IMR-90 (cell line): ENCODE measurements around the gene SLX9. TPM values are rescaled to one million over a fixed set of nuclear protein-coding genes. Genes with fewer than 3 reads are reported as not detected.

Source experiments
- ATAC-seq: fragments of 200-7000 bp; cut with Tn5 transposase; 2 replicates; pipeline ENCODE4 v1.9.1; 2020; ENCODE audit warnings: low read depth, mild to moderate bottlenecking, moderate library complexity
- BruUV-seq: library from RNA; stranded (reverse); fragments of 400-500 nt; replicated peaks from 2 replicates; lab custom pipeline; 2021; lab: Mats Ljungman, UMichigan
- CTCF ChIA-PET: fragments of 300-600 bp; formaldehyde crosslinking; extraction: SDS; loops from one replicate; lab custom pipeline; 2021; ENCODE audit warnings: antibody characterized with exemption; lab: Yijun Ruan, JAX
- POLR2A ChIA-PET: fragments of 300-600 bp; sonication (Branson Sonifier 250); formaldehyde crosslinking; loops from one replicate; lab custom pipeline; 2022; ENCODE audit warnings: antibody characterized with exemption; ENCODE audit not compliant: unreplicated experiment; lab: Charles Lee
- DNase-seq: peaks from one replicate; pipeline ENCODE4 v3.0.0; 2013
- H2AFZ ChIP-seq: replicated peaks from 2 replicates; pipeline ENCODE3; 2013; ENCODE audit warnings: low read length, mild to moderate bottlenecking; ENCODE audit not compliant: poor library complexity
- H2AK5ac ChIP-seq: 2 replicates; pipeline ENCODE4 v1.6.1; 2013; ENCODE audit warnings: low read depth, low read length, inconsistent platforms
- H2AK9ac ChIP-seq: replicated peaks from 2 replicates; pipeline ENCODE3; 2013; ENCODE audit warnings: mild to moderate bottlenecking, low read depth, low read length, moderate library complexity; ENCODE audit not compliant: poor library complexity
- H2BK120ac ChIP-seq: 2 replicates; pipeline ENCODE4 v1.6.1; 2013; ENCODE audit warnings: low read depth, low read length, inconsistent platforms
- H2BK15ac ChIP-seq: 3 replicates; pipeline ENCODE4 v1.6.1; 2013; ENCODE audit warnings: low read depth, low read length, inconsistent platforms
- H2BK20ac ChIP-seq: 2 replicates; pipeline ENCODE4 v1.6.1; 2013; ENCODE audit warnings: low read depth, mild to moderate bottlenecking, inconsistent platforms, low read length, moderate library complexity
- H2BK5ac ChIP-seq: 2 replicates; pipeline ENCODE4 v1.6.1; 2013; ENCODE audit warnings: mild to moderate bottlenecking, low read depth, low read length, inconsistent platforms; ENCODE audit not compliant: poor library complexity, severe bottlenecking
- H3K14ac ChIP-seq: replicated peaks from 2 replicates; pipeline ENCODE4 v1.6.1; 2013; ENCODE audit warnings: low read depth, low read length, inconsistent platforms
- H3K18ac ChIP-seq: 2 replicates; pipeline ENCODE4 v1.6.1; 2013; ENCODE audit warnings: low read depth, low read length, control low read depth
- H3K23ac ChIP-seq: 2 replicates; pipeline ENCODE4 v1.6.1; 2013; ENCODE audit warnings: low read depth, low read length, inconsistent platforms
- H3K27ac ChIP-seq: 2 replicates; pipeline ENCODE4 v1.5.1; 2013; ENCODE audit warnings: mild to moderate bottlenecking, control low read depth, low read length; ENCODE audit not compliant: insufficient read depth
- H3K27me3 ChIP-seq: 2 replicates; pipeline ENCODE4 v1.6.1; 2013; ENCODE audit warnings: low read length; ENCODE audit not compliant: control insufficient read depth, insufficient read depth
- H3K36me3 ChIP-seq: 2 replicates; pipeline ENCODE4 v1.6.1; 2013; ENCODE audit warnings: low read length, mixed read lengths; ENCODE audit not compliant: control insufficient read depth, insufficient read depth
- H3K4ac ChIP-seq: 2 replicates; pipeline ENCODE4 v1.6.1; 2013; ENCODE audit warnings: low read depth, low read length, inconsistent platforms
- H3K4me1 ChIP-seq: 2 replicates; pipeline ENCODE4 v1.6.1; 2013; ENCODE audit warnings: low read length, mixed read lengths; ENCODE audit not compliant: control insufficient read depth, insufficient read depth
- H3K4me2 ChIP-seq: 2 replicates; pipeline ENCODE4 v1.6.1; 2013; ENCODE audit warnings: low read depth, mild to moderate bottlenecking, control low read depth, low read length, moderate library complexity
- H3K4me3 ChIP-seq: 2 replicates; pipeline ENCODE4 v1.5.1; 2013; ENCODE audit warnings: low read depth, mild to moderate bottlenecking, control low read depth, low read length, moderate library complexity; ENCODE audit not compliant: insufficient read depth
- H3K56ac ChIP-seq: 2 replicates; pipeline ENCODE4 v1.6.1; 2013; ENCODE audit warnings: low read length, inconsistent platforms; ENCODE audit not compliant: insufficient read depth; ENCODE audit errors: extremely low read depth
- H3K79me1 ChIP-seq, 2 experiments: 2 replicates each; pipeline ENCODE4 v1.6.1; 2013; ENCODE audit warnings: low read length in 2 of 2, inconsistent platforms in 1 of 2, low read depth in 1 of 2
- H3K9ac ChIP-seq: 2 replicates; pipeline ENCODE4 v1.6.1; 2013; ENCODE audit warnings: low read depth, low read length, control low read depth
- H3K9me1 ChIP-seq: 2 replicates; pipeline ENCODE4 v1.6.1; 2013; ENCODE audit warnings: low read length, inconsistent platforms; ENCODE audit not compliant: insufficient read depth
- H3K9me3 ChIP-seq: 2 replicates; pipeline ENCODE4 v1.6.1; 2013; ENCODE audit warnings: low read length; ENCODE audit not compliant: control insufficient read depth, insufficient read depth
- H4K20me1 ChIP-seq: 2 replicates; pipeline ENCODE4 v1.6.1; 2013; ENCODE audit warnings: low read length, inconsistent platforms; ENCODE audit not compliant: insufficient read depth
- H4K5ac ChIP-seq: 2 replicates; pipeline ENCODE4 v1.6.1; 2013; ENCODE audit warnings: mild to moderate bottlenecking, low read depth, low read length, control low read depth
- H4K8ac ChIP-seq, 2 experiments: 2 replicates each; pipeline ENCODE4 v1.6.1; 2013; ENCODE audit warnings: low read depth in 2 of 2, low read length in 2 of 2, control low read depth in 1 of 2, inconsistent platforms in 1 of 2
- H4K91ac ChIP-seq: 2 replicates; pipeline ENCODE4 v1.6.1; 2013; ENCODE audit warnings: low read depth, low read length, inconsistent platforms; ENCODE audit not compliant: insufficient read depth
- CEBPB ChIP-seq: IDR thresholded peaks from 2 replicates; pipeline ENCODE4 v1.6.1; 2012; ENCODE audit warnings: low read depth, low read length, improper control_type of control experiment
- RFX5 ChIP-seq: IDR thresholded peaks from 2 replicates; pipeline ENCODE4 v1.8.0; 2012; ENCODE audit warnings: low read depth, mild to moderate bottlenecking, low read length, moderate library complexity
- USF2 ChIP-seq: fragments of 150-350 bp; IDR thresholded peaks from 2 replicates; pipeline ENCODE4 v1.6.1; 2017; ENCODE audit warnings: mild to moderate bottlenecking, antibody characterized with exemption, low read length, low read depth
- WGBS, 2 experiments: methylation state at CpG; one replicate each; pipeline versions ENCODE4 v1.1.5 to v1.1.7; 2013; ENCODE audit warnings: missing lambda C conversion rate in 2 of 2; ENCODE audit not compliant: insufficient read length in 1 of 2; ENCODE audit errors: extremely low coverage in 2 of 2; 5-methylcytosine and 5-hydroxymethylcytosine counted together
- dilution Hi-C: fragments of 300-500 bp; cut with HindIII; formaldehyde crosslinking; loops from one replicate; pipeline ENCODE4 v1.14.3; 2018; ENCODE audit warnings: low sequenced_read_pairs; ENCODE audit not compliant: unreplicated experiment
- in situ Hi-C: fragments of 300-500 bp; cut with MboI; formaldehyde crosslinking; loops from 3 replicates; pipeline ENCODE4 v1.14.3; 2019; ENCODE audit warnings: low sequenced_read_pairs, inconsistent platforms, mixed read lengths
- intact Hi-C: fragments of 100-400 bp; cut with micrococcal nuclease; formaldehyde crosslinking; loops from 2 replicates; pipeline ENCODE4 v1.10.0; 2022
- polyA plus RNA-seq, 3 experiments: library from polyadenylated mRNA; depleted of rRNA; stranded (reverse); fragments of >200 nt; gene quantifications; 2 replicates each; pipeline ENCODE4 v1.2.3, GENCODE V29; 2012; ENCODE audit warnings: low replicate concordance in 1 of 3
- total RNA-seq: library from RNA; depleted of rRNA; stranded (reverse); fragments of >200 nt; gene quantifications from 2 replicates; pipeline ENCODE4 v1.2.3, GENCODE V29; 2012
- TF ChIP-seq, protein P1 (sequence below): fragments of 150-350 bp; IDR thresholded peaks from 2 replicates; pipeline ENCODE4 v1.6.1; 2016; ENCODE audit warnings: low read depth, mild to moderate bottlenecking, low read length, moderate library complexity, borderline replicate concordance

SLX9 gene
- total and polyA plus RNA-seq, 2 of the 4 experiments (the other 2 are of a cell fraction), result 10.4 to 21.7 TPM

DNA sequence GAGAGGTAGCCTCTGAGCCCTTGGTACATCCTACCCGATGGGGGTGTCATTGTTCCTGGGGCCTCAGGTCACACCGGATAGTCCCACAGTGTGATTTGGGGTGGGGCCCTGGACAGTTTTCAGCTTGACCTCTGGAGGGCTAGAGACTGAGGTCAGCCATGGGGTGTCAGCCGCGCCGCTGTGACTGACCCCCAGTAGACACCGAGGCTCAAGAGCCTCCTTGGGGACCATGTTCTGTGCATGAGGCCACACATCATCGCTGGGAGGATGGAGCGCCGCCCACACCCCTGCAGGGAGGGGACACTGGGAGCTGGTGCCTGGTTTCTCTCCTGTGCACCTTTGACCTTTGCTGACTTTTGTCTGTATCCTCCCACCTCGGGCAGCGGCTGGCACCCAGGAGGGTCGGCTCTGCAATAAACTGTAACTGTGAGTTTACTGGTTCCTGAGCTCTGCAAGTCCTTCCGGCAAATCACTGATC is 41.8 kb upstream of the SLX9 start:
- BruUV-seq, result no TSS peak
- intact Hi-C loops, result no loop called here
- no peak overlapping the region for H3K18ac ChIP-seq
- 78% methylated on average over 9 of the region's 13 CpGs; no CpG with 5 or more reads in 1 of the 2 experiments for whole genome bisulfite sequencing, 2 experiments
- H3K36me3 ChIP-seq, result no peaks in the 10 kb centered on the region
- H3K79me1 ChIP-seq, result no peaks in the 10 kb centered on the region
- DNase-seq, result no peak
- 0 out of 2 replicates have a peak, but pooled peaks cover 10% of the 10 kb centered on the region for H3K9me1 ChIP-seq
- no peak overlapping the region for H2BK5ac ChIP-seq
- H3K4me3 ChIP-seq, result no peak overlapping the region
- no peak overlapping the region for H2AK9ac ChIP-seq
- no peak overlapping the region for H2BK120ac ChIP-seq
- H2AFZ ChIP-seq, result no peak overlapping the region
- H2AK5ac ChIP-seq, result no peak overlapping the region
- ChIA-PET CTCF (no interaction called here), POLR2A (no interaction called here)
- H4K8ac ChIP-seq, result no peak overlapping the region
- H4K91ac ChIP-seq, result no peak overlapping the region
- H3K4ac ChIP-seq, result no peak overlapping the region
- no peak overlapping the region for H2BK20ac ChIP-seq
- H3K27me3 ChIP-seq, result peaks cover 76% of the 10 kb centered on the region
- no peak overlapping the region for H3K23ac ChIP-seq
- H3K14ac ChIP-seq, result no peak overlapping the region
- H3K56ac ChIP-seq, result no peak overlapping the region
- H3K9me3 ChIP-seq, result no peaks in the 10 kb centered on the region
- ATAC-seq, result no peak
- H4K20me1 ChIP-seq, result no peaks in the 10 kb centered on the region
- dilution Hi-C loops, result no loop called here
- in situ Hi-C loops, result no loop called here
- H3K4me1 ChIP-seq, result no peaks in the 10 kb centered on the region
- no peak overlapping the region for H2BK15ac ChIP-seq
- H4K5ac ChIP-seq, result no peak overlapping the region
- H3K4me2 ChIP-seq, result no peak overlapping the region
- H3K9ac ChIP-seq, result no peak overlapping the region
- no peak overlapping the region for H3K27ac ChIP-seq
- no peak for TF ChIP-seq USF2
- TF ChIP-seq CEBPB, result no peak
- no peak for TF ChIP-seq RFX5
- TF ChIP-seq, protein P1, sequence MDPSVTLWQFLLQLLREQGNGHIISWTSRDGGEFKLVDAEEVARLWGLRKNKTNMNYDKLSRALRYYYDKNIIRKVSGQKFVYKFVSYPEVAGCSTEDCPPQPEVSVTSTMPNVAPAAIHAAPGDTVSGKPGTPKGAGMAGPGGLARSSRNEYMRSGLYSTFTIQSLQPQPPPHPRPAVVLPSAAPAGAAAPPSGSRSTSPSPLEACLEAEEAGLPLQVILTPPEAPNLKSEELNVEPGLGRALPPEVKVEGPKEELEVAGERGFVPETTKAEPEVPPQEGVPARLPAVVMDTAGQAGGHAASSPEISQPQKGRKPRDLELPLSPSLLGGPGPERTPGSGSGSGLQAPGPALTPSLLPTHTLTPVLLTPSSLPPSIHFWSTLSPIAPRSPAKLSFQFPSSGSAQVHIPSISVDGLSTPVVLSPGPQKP, result no peak
